ENCODE results near the gene EXOC7.

EXOC7 gene

DNA sequence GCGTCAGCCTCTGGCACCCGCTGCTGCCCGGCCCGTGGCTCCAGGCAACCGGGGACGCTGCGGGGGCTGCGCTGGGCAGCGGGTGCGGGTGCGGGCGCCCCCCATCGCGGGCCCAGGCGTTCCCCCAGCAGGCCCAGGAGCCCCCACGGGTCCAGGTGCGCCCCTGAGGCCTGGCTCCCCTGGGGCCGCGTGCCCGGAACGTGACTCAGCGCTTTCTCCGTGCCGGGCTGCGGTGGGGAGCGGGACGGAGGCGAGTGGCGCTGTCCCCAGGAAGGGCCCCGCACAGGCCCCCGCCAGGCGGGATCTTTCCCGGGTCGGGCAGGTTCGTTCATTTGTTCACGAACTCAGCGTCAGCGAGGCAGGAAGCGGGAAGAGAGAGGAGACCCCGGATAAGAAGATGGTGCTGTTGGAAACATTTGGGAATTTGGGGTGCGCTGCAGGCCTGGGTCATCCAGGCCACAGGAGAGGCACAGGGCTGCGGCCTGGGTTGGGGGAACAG, 18.4 kb upstream of the EXOC7 start:
- H3K27me3 ChIP-seq, result no peaks in the 10 kb centered on the region
- H3K9ac ChIP-seq, result peak overlapping the region; percentile 74
- H4K20me1 ChIP-seq, result no peaks in the 10 kb centered on the region
- no peaks in the 10 kb centered on the region for H3K36me3 ChIP-seq
- H3K27ac ChIP-seq, result peak overlapping the region; percentile 87
- H3K4me2 ChIP-seq, result peak overlapping the region; percentile 98
- peaks cover 51% of the 10 kb centered on the region for H3K4me1 ChIP-seq
- no peaks in the 10 kb centered on the region for H3K9me3 ChIP-seq
- H3K4me3 ChIP-seq, result peak overlapping the region; percentile 65
- TF ChIP-seq Cebpa-rat (IDR thresholded peaks at IDR 0.05), result no peak

DNA sequence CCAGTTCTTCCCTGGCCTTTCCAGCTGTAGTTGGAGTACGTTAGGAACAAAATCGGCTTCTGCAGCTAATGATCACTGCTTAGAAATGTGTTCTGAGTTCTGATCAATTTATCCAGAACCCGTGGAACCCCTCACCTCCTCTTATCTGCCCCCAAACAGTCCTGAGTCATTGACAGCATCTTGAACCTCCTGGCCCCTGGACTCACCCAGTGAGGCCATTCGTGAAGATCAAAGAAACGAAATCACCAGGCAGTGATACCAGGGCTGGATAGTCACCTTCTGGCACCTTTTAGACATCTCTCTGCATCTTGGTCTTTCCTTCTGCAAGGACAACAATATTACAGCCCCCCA, 17.0 kb upstream of the EXOC7 start:
- no peak for TF ChIP-seq Cebpa-rat (IDR thresholded peaks at IDR 0.05)
- Histone ChIP-seq H3K4me2 (peak overlapping the region; percentile 98), H3K36me3 (no peaks in the 10 kb centered on the region), H3K27me3 (no peaks in the 10 kb centered on the region), H3K9me3 (no peaks in the 10 kb centered on the region), H3K9ac (no peak overlapping the region), H3K4me3 (no peak overlapping the region), H3K27ac (no peak overlapping the region), H4K20me1 (no peaks in the 10 kb centered on the region), H3K4me1 (peaks cover 47% of the 10 kb centered on the region)

DNA sequence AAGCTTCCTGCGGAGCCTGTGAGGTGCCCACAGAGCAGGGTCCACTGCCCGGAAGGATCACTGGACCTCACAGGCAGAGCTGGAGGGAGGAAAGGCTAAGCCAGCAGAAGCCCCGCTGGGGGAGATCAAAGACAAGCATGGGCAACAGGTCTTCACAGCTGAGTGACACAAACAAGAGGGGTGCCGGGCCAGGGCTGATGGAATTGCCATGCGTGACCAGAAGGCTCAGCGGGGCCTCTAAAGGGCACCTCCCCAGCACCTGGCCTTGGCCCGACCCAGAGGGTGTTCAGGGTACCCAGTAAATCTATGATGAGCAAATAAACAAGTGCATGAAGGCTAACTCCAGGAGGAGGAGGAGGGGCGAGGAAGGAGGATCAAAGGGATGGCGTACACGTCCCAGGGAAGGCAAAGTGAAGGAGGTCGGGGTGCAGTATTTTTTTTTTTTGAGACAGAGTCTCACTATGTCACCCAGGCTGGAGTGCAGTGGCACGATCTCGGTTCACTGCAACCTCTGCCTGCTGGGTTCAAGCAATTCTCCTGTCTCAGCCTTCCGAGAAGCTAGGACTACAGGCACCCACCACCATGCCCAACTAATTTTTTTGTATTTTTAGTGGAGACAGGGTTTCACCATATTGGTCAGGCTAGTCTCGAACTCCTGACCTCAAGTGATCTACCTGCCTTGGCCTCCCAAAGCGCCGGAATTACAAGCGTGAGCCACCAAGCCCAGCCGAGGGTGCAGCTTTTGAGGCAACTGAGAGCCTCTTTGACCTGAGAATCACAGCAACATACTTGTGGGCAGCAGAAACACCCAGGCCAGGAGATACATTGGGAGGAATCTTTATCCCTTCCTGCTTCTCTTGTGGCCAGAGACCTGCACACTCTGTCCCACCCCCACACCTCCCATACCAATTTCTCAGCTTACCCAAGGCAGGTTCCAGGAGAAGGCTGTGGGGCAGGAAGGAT, 16.1 kb upstream of the EXOC7 start:
- H3K4me1 ChIP-seq, result peaks cover 47% of the 10 kb centered on the region
- H3K9ac ChIP-seq, result no peak overlapping the region
- no peaks in the 10 kb centered on the region for H3K27me3 ChIP-seq
- no peaks in the 10 kb centered on the region for H4K20me1 ChIP-seq
- peak overlapping the region; percentile 98 for H3K4me2 ChIP-seq
- TF ChIP-seq Cebpa-rat (IDR thresholded peaks at IDR 0.05), result no peak
- no peak overlapping the region for H3K4me3 ChIP-seq
- H3K36me3 ChIP-seq, result no peaks in the 10 kb centered on the region
- no peak overlapping the region for H3K27ac ChIP-seq
- H3K9me3 ChIP-seq, result no peaks in the 10 kb centered on the region

DNA sequence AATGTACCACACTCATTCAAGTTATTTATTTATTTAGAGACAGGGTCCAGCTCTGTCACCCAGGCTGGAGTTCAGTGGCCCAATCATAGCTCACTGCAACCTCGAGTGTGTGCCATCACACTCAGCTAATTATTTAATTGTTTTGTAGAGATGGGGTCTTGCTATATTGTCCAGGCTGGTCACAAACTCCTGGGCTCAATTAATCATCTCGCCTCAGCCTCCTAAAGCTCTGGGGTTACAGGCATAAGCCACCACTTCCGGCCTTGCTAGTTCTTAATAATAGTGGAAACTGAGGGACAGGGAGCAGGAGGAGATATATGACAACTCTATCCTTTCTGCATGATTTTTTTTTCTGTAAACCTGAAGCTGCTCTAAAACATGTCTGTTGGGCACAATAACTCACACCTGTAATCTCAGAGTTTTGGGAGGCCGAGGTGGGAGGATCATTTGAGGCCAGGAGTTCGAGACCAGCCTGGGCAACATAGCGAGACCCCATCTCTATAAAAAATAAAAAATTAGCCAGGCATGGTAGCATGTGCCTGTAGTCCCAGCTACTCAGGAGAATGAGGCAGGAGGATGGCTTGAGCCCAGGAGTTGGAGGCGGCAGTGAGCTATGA, 11.7 kb upstream of the EXOC7 start:
- Histone ChIP-seq H3K36me3 (no peaks in the 10 kb centered on the region), H3K4me3 (no peak overlapping the region), H3K9ac (no peak overlapping the region), H4K20me1 (no peaks in the 10 kb centered on the region), H3K4me1 (peaks cover 12% of the 10 kb centered on the region), H3K27me3 (no peaks in the 10 kb centered on the region), H3K9me3 (peaks cover 6% of the 10 kb centered on the region; the same call in 1 of the 2 replicates), H3K27ac (no peak overlapping the region), H3K4me2 (no peak overlapping the region)
- TF ChIP-seq Cebpa-rat (IDR thresholded peaks at IDR 0.05), result no peak

DNA sequence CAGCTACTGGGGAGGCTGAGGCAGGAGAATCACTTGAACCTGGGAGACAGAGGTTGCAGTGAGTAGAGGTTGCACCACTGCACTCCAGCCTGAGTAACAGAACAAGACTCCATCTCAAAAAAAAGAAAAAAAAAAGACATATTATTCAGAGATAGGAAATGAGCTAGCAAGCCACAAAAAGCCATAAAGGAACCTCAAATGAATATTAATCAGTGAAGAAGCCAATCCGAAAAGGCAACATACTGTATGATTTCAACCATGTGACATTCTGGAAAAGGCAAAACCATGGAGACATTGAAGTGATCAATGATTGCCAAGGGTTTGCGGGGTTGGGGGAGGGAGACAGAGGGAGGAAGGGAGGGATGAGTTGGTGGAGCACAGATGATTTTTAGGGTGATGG, 8.4 kb upstream of the EXOC7 start:
- H3K27me3 ChIP-seq, result no peaks in the 10 kb centered on the region
- H4K20me1 ChIP-seq, result no peaks in the 10 kb centered on the region
- H3K9me3 ChIP-seq, result peaks cover 6% of the 10 kb centered on the region; the same call in 1 of the 2 replicates
- H3K4me3 ChIP-seq, result no peak overlapping the region
- peaks cover under 1% of the 10 kb centered on the region; the same call in 1 of the 2 replicates for H3K4me1 ChIP-seq
- no peak overlapping the region for H3K27ac ChIP-seq
- no peak overlapping the region for H3K9ac ChIP-seq
- no peaks in the 10 kb centered on the region for H3K36me3 ChIP-seq
- TF ChIP-seq Cebpa-rat (IDR thresholded peaks at IDR 0.05), result no peak
- no peak overlapping the region for H3K4me2 ChIP-seq

DNA sequence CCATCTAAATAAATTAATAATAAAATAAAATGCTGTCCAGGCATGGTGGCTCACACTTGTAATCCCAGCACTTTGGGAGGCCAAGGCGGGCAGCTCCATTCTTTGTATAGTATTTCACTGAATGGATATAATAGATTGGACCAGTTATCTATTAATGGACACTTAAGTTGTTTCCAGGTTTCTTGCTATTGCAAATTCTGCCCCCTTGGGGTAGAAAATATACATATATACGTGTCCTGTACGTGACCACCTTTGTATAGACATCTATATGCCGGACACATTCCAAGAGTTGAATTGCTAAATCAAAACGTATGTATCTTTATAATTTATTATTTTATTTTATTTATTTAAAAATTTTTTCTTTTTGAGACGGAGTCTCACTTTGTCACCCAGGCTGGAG, 3.9 kb upstream of the EXOC7 start:
- no peaks in the 10 kb centered on the region for H3K27me3 ChIP-seq
- no peaks in the 10 kb centered on the region for H3K36me3 ChIP-seq
- no peaks in the 10 kb centered on the region for H4K20me1 ChIP-seq
- H3K4me3 ChIP-seq, result no peak overlapping the region
- H3K4me1 ChIP-seq, result peaks cover 25% of the 10 kb centered on the region
- no peak overlapping the region for H3K27ac ChIP-seq
- H3K9ac ChIP-seq, result no peak overlapping the region
- H3K9me3 ChIP-seq, result no peaks in the 10 kb centered on the region
- H3K4me2 ChIP-seq, result no peak overlapping the region
- TF ChIP-seq Cebpa-rat (IDR thresholded peaks at IDR 0.05), result no peak

DNA sequence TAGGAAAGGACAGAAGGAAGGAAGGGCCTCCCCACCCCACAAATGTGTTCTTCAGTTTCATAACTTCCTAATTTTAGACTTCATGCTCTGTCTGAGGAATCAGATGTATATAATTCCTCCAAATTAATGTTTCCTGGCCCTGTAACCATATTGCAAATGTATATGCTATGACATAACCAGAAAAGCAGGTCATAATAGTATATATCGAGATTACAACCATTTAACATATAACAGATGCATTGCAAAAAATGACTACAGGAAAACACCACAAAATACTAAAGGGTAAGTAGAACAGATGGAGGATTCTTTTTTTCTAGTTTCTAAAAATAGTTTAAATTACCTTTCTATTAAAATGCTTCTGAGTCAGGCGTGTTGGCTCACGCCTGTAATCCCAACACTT, 3.1 kb upstream of the EXOC7 start:
- Histone ChIP-seq H3K4me1 (peaks cover 33% of the 10 kb centered on the region), H3K36me3 (peaks cover 2% of the 10 kb centered on the region), H3K27me3 (no peaks in the 10 kb centered on the region), H3K4me2 (no peak overlapping the region; the same call in 1 of the 2 replicates), H4K20me1 (no peaks in the 10 kb centered on the region), H3K9ac (no peak overlapping the region), H3K4me3 (no peak overlapping the region), H3K27ac (no peak overlapping the region), H3K9me3 (no peaks in the 10 kb centered on the region)
- no peak for TF ChIP-seq Cebpa-rat (IDR thresholded peaks at IDR 0.05)

DNA sequence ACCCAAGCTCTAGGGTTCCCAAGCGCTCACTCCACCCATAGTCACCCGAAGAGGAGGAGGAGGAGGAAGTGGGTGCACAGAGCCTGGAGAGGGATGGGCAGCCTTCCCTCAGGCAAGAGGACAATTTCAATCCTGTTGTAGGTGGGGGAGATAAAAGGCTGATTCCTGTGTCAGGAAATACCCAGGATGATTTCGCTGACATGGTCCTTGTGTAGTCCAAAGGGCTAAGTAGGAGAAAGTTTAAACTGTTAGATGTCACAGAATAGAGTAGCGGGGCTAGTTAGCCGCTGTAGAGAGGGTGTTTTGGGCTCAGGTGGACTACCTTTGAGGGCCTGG, 1.3 kb upstream of the EXOC7 start:
- Histone ChIP-seq H3K9ac (no peak overlapping the region), H4K20me1 (no peaks in the 10 kb centered on the region), H3K36me3 (peaks cover 21% of the 10 kb centered on the region), H3K27me3 (no peaks in the 10 kb centered on the region), H3K4me3 (no peak overlapping the region), H3K27ac (no peak overlapping the region), H3K9me3 (no peaks in the 10 kb centered on the region), H3K4me1 (peaks cover 33% of the 10 kb centered on the region), H3K4me2 (no peak overlapping the region)
- TF ChIP-seq Cebpa-rat (IDR thresholded peaks at IDR 0.05), result no peak

DNA sequence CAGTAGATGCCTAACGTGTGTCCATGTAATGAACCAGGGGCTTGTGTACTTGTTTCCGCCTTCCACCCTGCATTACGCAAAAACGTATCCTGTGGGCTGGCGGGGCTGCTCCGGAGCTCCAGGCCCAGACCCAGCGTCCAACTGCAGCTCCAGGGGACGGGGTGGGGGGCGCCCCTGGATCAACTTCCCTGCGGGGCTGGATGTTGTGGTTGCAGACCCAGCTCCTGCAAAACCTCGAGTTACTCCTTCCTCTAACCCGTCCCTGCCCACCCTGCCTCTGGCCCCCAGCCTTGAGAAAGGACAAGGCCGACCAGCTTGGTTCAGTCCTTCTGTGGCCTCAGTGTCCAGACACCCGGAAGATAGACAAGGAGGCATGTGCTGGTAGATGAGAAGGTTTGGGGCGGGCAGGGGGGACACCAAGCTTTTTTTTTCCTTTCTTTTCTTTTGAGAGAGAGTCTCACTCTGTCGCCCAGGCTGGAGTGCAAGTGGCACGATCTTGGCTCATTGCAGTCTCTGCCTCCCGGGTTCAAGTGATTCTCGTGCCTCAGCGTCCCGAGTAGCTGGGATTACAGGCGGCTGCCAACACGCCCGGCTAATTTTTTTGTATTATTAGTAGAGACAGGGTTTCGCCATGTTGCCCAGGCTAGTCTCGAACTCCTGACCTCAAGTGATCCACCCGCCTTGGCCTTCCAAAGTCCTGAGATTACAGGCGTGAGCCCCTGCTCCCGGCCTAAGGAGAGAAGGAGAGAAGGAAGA, 731 bp upstream of the EXOC7 start:
- H3K9ac ChIP-seq, result peak overlapping the region; percentile 80
- peak overlapping the region; percentile 87 for H3K4me2 ChIP-seq
- peaks cover 26% of the 10 kb centered on the region for H3K36me3 ChIP-seq
- no peaks in the 10 kb centered on the region for H3K9me3 ChIP-seq
- H3K27ac ChIP-seq, result peak overlapping the region; percentile 84
- H3K4me3 ChIP-seq, result peak overlapping the region; percentile 81
- H3K4me1 ChIP-seq, result peaks cover 33% of the 10 kb centered on the region
- TF ChIP-seq Cebpa-rat (IDR thresholded peaks at IDR 0.05), result no peak
- H4K20me1 ChIP-seq, result no peaks in the 10 kb centered on the region
- H3K27me3 ChIP-seq, result no peaks in the 10 kb centered on the region

DNA sequence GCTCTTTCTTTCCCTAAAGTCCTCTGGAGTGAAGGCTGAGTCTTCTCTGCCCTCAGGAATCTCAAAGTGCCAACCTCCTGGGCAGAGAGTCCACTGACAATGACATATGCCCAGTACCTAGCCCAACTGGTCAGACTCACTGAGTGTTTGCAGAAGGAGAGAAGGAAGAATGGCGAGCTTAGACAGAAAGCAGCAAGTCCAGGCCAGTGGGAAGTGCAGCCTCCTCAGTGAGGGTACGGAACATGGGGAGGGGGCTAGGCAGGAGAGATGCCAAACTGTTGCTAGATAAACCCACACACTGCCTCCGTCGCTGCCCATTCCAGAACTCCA, 678 bp downstream of the EXOC7 start:
- Histone ChIP-seq H3K4me3 (peak overlapping the region; percentile 81), H3K36me3 (peaks cover 38% of the 10 kb centered on the region), H3K27ac (peak overlapping the region; percentile 84), H4K20me1 (no peaks in the 10 kb centered on the region), H3K9ac (peak overlapping the region; percentile 80), H3K4me2 (peak overlapping the region; percentile 87), H3K4me1 (peaks cover 33% of the 10 kb centered on the region), H3K9me3 (no peaks in the 10 kb centered on the region), H3K27me3 (no peaks in the 10 kb centered on the region)
- no peak for TF ChIP-seq Cebpa-rat (IDR thresholded peaks at IDR 0.05)
